ENCODE results near the gene ZNF331.

Gene ZNF331

DNA sequence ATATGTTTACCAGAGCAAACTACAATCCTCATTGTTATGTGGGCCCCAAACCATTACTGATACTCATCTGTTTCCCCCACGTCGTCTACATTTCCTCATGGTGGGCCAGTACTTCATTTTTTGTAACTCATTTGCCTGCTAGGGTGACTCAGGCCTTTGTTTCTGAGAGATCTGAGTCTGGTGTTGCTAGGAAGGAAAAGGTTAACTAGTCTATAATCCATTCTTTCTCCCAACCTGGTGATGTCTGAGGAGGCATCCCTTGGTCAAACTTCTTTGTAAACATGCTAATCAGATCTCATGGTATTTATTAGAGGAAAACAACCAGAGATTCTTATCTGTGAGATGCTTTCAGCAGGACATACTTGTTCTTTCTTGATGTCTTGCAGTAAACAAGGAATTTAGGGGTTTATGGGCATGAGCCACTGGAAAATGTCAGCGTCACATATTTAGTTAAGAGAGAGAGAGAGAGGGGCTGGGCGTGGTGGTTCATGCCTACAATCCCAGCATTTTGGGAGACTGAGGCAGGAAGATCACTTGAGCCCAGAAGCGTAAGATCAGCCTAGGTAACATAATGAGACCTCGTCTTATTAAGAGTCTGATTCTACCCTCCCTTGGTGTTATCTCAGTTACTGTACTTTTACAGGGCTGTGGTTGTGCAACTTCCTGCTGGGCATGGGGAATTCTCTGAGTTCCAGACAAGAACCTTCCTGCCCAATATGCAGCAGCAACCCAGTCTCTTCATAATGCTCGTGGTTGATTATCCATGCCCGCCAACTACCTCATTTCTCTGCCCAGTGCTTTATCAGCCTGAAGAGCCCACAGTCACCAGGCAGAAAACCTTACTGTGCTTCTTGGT, 84.2 kb downstream of the ZNF331 start:
- TF ChIP-seq CTCF (IDR thresholded peaks at IDR 0.05): no peak

DNA sequence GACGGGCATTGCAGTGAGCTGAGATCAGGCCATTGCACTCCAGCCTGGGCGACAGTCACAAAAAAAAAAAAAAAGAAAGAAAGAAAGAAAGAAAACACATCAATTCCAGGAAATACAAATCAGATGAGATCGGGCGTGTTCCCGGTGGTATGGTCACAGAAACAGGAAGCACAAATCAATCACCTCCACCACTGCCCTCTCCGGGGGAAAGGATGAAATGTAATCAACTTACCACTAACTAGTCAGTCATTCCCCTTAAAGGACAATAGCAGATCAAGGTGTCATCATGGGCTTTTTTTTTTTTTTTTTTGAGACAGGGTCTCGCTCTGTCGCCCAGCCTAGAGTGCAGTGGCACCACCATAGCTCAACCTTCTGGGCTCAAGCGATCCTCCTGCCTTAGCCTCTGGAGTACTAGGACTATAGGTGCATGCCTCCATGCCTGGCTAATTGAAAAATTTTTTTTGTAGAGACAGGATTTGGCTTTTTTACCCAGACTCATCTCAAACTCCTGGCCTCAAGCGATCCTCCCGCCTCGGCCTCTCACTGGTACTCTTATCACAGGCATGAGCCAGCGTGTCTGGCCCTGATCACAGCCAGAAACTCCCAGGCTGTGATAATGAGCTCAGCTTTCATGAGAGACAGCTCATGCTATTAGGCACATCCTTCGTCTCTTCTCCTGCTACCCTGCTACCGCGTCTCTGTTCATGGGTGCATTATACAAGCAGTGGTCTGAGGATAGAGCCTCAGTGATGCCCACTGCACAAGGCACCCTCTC, 87.0 kb downstream of the ZNF331 start:
- TF ChIP-seq CTCF (IDR thresholded peaks at IDR 0.05): no peak

DNA sequence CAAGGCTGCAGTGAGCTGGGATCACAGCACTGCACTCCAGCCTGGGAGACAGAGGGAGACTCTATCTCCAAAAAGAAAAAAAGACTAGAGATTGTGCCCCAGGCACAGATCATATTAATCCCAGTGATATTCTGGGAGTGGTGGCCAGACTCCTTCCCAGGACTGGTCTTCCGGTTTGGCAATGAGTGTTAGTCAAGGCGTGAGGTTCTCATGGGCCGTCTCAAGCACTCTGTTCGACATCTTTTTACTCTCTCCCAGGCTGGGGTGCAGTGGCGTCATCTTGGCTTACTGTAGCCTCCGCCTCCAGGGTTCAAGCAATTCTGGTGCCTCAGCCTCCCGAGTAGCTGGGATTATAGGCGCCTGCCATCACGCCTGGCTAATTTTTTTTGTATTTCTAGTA, 88.5 kb downstream of the ZNF331 start:
- TF ChIP-seq CTCF (IDR thresholded peaks at IDR 0.05): no peak

DNA sequence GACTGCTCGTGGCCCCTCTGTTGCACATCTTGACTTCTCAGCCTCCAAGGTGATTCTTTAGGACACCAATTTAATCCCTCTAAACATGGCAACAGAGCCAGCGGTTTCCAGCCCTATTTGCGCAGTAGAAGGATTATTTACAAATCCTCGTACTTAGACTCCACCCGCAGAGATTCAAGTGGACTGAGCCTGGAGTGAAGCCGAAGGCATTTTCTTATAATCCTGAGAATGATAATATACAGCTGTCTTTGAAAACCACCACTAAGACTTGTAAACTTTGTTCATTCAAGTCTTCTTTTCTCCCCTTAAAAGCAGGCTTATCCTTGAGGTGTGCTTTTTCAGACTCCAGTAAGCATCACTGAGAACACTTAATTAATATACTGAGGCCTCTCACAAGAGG, 89.0 kb downstream of the ZNF331 start:
- TF ChIP-seq CTCF (IDR thresholded peaks at IDR 0.05): no peak
